ENCODE data around the gene SYS1. TPM values are rescaled to one million over a fixed set of nuclear protein-coding genes. Genes with fewer than 3 reads are reported as not detected.

Gene SYS1
- total and polyA plus RNA-seq, 2 experiments from 2014 or later = 7.9 to 21.5 TPM

- H3F3A ChIP-seq (replicated peaks; ENCODE audit: low read depth) = 0 out of 2 replicates have a peak, but pooled peaks cover 8% of the 10 kb centered on the region
- peak overlapping the region; percentile 46; the same call in 1 of the 2 replicates for H3K4me3 ChIP-seq
- Mint-ChIP-seq H3K36me3 (ENCODE audit: low read depth) (peaks cover 20% of the 10 kb centered on the region), H3K4me1 (peaks cover 94% of the 10 kb centered on the region), H3K27ac (peak overlapping the region; percentile 96), H3K9me3 (no peaks in the 10 kb centered on the region), H3K4me3 (peak overlapping the region; percentile 71), H3K27me3 (ENCODE audit: insufficient read depth, low read depth, poor library complexity) (peaks cover 11% of the 10 kb centered on the region)
- H3K27ac ChIP-seq (ENCODE audit: low read depth) = peak overlapping the region; percentile 96
- H3K4me2 ChIP-seq = peak overlapping the region; percentile 98
- H3K79me2 ChIP-seq (replicated peaks; ENCODE audit: insufficient read depth) = peaks cover 92% of the 10 kb centered on the region
- H2AFZ ChIP-seq = no peak overlapping the region
- DNase-seq (ENCODE audit: low spot score) (peak; percentile 54), ATAC-seq (peak; percentile 35)
- H3K9me2 ChIP-seq (ENCODE audit: insufficient read depth) = no peaks in the 10 kb centered on the region
- H3K4me1 ChIP-seq (ENCODE audit: insufficient read depth) = peaks cover 78% of the 10 kb centered on the region
- H3K36me3 ChIP-seq (ENCODE audit: insufficient read depth) = no peaks in the 10 kb centered on the region
- H4K20me1 ChIP-seq (replicated peaks; ENCODE audit: insufficient read depth) = 0 out of 2 replicates have a peak, but pooled peaks cover 2% of the 10 kb centered on the region
- no peaks in the 10 kb centered on the region for H3K27me3 ChIP-seq (ENCODE audit: insufficient read depth)
- TF ChIP-seq ZNF462 (CRISPR knock-in tag; IDR thresholded peaks at IDR 0.05) (no peak), STAT1 (IDR thresholded peaks at IDR 0.05; ENCODE audit: unreplicated experiment) (no peak), EZH2 (IDR thresholded peaks at IDR 0.05; ENCODE audit: low read depth, unreplicated experiment) (no peak), POLR2AphosphoS5 (IDR thresholded peaks at IDR 0.05; ENCODE audit: low read depth) (no peak), CREB1 (CRISPR knock-in tag; IDR thresholded peaks at IDR 0.05; ENCODE audit: low read depth) (no peak), ZNF114 (CRISPR knock-in tag; IDR thresholded peaks at IDR 0.05) (no peak), REST (IDR thresholded peaks at IDR 0.05; ENCODE audit: unreplicated experiment) (no peak), EZH2phosphoT487 (IDR thresholded peaks at IDR 0.05; ENCODE audit: unreplicated experiment) (no peak), ETS1 (IDR thresholded peaks at IDR 0.05) (no peak), JUNB (IDR thresholded peaks at IDR 0.05; ENCODE audit: unreplicated experiment) (no peak), ZNF331 (CRISPR knock-in tag; IDR thresholded peaks at IDR 0.05; ENCODE audit: low read depth) (no peak), CTCF (conservative IDR thresholded peaks at IDR 0.05; ENCODE audit: low read depth in 2 of 2) (no peak), NANOG (IDR thresholded peaks at IDR 0.05; ENCODE audit: borderline replicate concordance) (no peak)
These were observed 22.0 kb upstream of the SYS1 start for GRCh38 chr20:45340951-45341350.
